Measurements from ENCODE around the gene LMCD1.

DNA sequence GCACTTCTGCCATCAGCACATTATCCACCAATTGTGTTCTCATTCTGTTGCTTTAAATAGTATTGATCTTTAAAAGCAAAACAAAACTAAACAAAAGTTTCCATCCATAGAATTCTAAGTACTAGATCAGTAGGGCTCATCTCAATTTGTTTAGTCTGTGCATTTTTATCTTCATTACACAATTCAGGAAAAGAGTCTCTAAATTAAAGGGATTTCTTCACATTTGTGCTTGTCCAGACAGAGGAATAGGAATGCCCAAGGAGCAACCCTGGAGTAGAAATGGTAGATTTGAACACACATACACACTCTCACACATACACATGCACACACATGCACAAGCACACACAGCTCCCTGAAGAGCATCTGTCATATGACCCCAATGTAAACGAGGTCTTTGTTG, 21.4 kb downstream of the LMCD1 start:
- TF ChIP-seq, protein P1, sequence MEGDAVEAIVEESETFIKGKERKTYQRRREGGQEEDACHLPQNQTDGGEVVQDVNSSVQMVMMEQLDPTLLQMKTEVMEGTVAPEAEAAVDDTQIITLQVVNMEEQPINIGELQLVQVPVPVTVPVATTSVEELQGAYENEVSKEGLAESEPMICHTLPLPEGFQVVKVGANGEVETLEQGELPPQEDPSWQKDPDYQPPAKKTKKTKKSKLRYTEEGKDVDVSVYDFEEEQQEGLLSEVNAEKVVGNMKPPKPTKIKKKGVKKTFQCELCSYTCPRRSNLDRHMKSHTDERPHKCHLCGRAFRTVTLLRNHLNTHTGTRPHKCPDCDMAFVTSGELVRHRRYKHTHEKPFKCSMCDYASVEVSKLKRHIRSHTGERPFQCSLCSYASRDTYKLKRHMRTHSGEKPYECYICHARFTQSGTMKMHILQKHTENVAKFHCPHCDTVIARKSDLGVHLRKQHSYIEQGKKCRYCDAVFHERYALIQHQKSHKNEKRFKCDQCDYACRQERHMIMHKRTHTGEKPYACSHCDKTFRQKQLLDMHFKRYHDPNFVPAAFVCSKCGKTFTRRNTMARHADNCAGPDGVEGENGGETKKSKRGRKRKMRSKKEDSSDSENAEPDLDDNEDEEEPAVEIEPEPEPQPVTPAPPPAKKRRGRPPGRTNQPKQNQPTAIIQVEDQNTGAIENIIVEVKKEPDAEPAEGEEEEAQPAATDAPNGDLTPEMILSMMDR (IDR thresholded peaks at IDR 0.05), result no peak
- TF ChIP-seq POLR2A (IDR thresholded peaks at IDR 0.05), result no peak
